Epithelial cell of proximal tubule (primary cell): ENCODE measurements around the gene RIMBP2. TPM values are rescaled to one million over a fixed set of nuclear protein-coding genes. Genes with fewer than 3 reads are reported as not detected.

Experiments
- DNase-seq: peaks from one replicate; pipeline ENCODE4 v3.0.0-alpha.2; 2011; ENCODE audit warnings: low read depth
- H3K4me3 ChIP-seq: 2 replicates; pipeline ENCODE4 v1.5.1; 2011; ENCODE audit warnings: low read depth, mild to moderate bottlenecking, low read length
- total RNA-seq: library from RNA; depleted of rRNA; stranded (reverse); fragments of >200 nt; gene quantifications from 2 replicates; pipeline ENCODE4 v1.2.3, GENCODE V29; 2015
- TF ChIP-seq, protein P1 (sequence below): conservative IDR thresholded peaks from 2 replicates; pipeline ENCODE4 v1.5.1; 2012; ENCODE audit warnings: low read depth, mild to moderate bottlenecking, low read length

RIMBP2 gene
- total RNA-seq, 1 donor from 2014 or later = 0.98 TPM

DNA sequence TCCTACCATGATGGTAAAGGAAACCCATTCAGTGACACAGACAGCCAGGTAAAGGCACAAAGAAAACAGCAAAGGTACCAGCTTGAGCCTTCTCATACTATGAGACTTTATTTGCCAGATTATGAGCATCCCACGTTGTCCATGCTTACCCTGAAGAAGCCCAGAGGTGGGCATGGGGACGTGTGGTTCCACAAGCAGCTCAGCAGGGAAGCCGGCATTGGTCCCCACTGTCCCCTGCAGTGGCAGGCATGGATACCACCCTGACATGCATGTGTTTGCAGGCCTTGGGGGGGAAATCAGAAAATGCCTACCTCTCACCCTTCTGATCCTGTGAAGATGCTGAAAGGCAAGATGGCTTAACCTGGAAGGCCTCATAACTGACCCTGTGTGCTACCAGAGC, 195.3 kb downstream of the RIMBP2 start:
- no peak for DNase-seq
- TF ChIP-seq, protein P1, sequence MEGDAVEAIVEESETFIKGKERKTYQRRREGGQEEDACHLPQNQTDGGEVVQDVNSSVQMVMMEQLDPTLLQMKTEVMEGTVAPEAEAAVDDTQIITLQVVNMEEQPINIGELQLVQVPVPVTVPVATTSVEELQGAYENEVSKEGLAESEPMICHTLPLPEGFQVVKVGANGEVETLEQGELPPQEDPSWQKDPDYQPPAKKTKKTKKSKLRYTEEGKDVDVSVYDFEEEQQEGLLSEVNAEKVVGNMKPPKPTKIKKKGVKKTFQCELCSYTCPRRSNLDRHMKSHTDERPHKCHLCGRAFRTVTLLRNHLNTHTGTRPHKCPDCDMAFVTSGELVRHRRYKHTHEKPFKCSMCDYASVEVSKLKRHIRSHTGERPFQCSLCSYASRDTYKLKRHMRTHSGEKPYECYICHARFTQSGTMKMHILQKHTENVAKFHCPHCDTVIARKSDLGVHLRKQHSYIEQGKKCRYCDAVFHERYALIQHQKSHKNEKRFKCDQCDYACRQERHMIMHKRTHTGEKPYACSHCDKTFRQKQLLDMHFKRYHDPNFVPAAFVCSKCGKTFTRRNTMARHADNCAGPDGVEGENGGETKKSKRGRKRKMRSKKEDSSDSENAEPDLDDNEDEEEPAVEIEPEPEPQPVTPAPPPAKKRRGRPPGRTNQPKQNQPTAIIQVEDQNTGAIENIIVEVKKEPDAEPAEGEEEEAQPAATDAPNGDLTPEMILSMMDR = no peak
- no peak overlapping the region for H3K4me3 ChIP-seq

GRCh38 chr12:130517588-130517987, 198.5 kb downstream of the RIMBP2 start:
- TF ChIP-seq, protein P1 = no peak
- DNase-seq = no peak
- H3K4me3 ChIP-seq = no peak overlapping the region

GRCh38 chr12:130514149-130514551, 201.9 kb downstream of the RIMBP2 start:
- TF ChIP-seq, protein P1 = no peak
- no peak for DNase-seq
- H3K4me3 ChIP-seq = no peak overlapping the region

- H3K4me3 ChIP-seq = no peak overlapping the region
- TF ChIP-seq, protein P1 = no peak
- no peak for DNase-seq
Observed at GRCh38 chr12:130513556-130513955, 202.5 kb downstream of the RIMBP2 start.

DNA sequence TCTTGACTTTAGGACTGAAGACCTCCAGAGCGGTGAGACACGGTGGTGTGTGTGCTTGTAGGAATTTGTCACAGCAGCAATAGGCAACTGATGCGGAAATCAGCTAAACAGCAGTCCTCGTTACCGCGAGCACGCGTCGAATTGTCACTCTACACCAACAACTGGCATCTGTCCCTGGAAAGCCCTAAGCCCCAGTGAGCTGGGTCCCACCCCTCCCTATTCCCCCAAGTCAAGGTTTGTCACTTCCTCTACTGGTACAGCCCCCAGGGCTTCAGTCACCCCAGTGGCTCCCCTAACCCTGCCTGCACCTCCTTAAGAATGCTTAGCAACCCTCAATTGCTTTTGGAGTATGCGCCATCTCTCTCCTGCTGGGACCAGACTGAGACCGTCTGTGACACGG, 204.8 kb downstream of the RIMBP2 start:
- TF ChIP-seq, protein P1 = no peak
- DNase-seq = no peak
- no peak overlapping the region for H3K4me3 ChIP-seq

- H3K4me3 ChIP-seq = no peak overlapping the region
- DNase-seq = no peak
Observed at GRCh38 chr12:130509454-130509853, 206.6 kb downstream of the RIMBP2 start.

GRCh38 chr12:130508847-130509246, 207.3 kb downstream of the RIMBP2 start:
- H3K4me3 ChIP-seq = no peak overlapping the region
- DNase-seq = no peak
- TF ChIP-seq, protein P1 = no peak

More at GRCh38 chr12:130509454-130509853, 206.6 kb downstream of the RIMBP2 start:
- TF ChIP-seq, protein P1 = no peak
